GM21423 (cell line): ENCODE data around the gene OR10T2.
"Not testable (repeated sequence)": the region's sequence is repeated elsewhere in the genome, so short reads cannot be mapped to it uniquely, and the experiment has no call there.

Experiments
- ATAC-seq: cut with Tn5 transposase; IDR thresholded peaks from one replicate; pipeline ENCODE4 v1.9.1; 2021; ENCODE audit warnings: mild to moderate bottlenecking, moderate library complexity; ENCODE audit not compliant: unreplicated experiment

The OR10T2 gene, protein sequence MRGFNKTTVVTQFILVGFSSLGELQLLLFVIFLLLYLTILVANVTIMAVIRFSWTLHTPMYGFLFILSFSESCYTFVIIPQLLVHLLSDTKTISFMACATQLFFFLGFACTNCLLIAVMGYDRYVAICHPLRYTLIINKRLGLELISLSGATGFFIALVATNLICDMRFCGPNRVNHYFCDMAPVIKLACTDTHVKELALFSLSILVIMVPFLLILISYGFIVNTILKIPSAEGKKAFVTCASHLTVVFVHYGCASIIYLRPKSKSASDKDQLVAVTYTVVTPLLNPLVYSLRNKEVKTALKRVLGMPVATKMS

DNA sequence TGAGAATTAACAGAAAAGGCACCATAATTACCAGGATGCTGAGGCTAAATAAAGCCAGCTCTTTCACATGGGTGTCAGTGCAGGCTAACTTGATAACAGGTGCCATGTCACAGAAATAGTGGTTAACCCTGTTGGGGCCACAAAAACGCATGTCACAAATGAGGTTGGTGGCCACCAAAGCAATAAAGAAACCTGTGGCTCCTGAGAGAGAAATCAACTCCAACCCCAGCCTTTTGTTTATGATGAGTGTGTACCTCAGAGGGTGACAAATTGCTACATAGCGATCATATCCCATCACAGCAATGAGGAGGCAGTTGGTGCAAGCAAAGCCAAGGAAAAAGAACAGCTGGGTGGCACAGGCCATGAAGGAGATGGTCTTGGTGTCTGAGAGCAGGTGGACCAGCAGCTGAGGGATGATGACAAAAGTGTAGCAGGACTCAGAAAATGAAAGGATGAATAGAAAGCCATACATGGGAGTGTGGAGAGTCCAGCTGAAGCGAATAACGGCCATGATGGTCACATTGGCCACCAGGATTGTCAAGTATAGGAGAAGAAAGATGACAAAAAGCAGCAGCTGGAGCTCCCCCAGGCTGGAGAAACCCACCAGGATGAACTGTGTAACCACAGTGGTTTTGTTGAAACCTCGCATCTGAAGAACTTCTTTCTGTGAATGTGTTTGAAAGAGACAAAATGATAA, at the start of gene OR10T2:
Gene OR10T2, minus strand, starts transcription at position 649 of the 697 bp plus-strand sequence. Its CDS starts 0 bp downstream, at position 649.
- ATAC-seq: no peak

DNA sequence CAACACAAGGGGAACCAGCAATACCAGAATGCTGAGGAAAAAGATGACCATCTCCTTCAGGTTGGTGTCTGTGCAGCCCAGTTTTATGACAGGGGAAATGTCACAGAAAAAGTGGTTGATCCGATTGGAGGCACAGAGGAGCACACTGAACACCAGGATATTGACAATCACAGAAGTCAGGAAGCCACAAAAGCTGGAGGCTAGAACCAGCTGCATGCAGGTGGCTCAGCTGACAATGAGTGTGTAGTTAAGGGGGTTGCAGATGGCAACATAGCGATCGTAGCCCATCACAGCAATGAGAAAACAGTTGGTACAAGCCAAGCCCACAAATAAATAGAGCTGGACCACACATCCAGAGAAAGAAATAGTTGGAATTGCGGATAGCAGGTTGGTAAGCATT, 46.1 kb upstream of the OR10T2 start:
- ATAC-seq: no peak

DNA sequence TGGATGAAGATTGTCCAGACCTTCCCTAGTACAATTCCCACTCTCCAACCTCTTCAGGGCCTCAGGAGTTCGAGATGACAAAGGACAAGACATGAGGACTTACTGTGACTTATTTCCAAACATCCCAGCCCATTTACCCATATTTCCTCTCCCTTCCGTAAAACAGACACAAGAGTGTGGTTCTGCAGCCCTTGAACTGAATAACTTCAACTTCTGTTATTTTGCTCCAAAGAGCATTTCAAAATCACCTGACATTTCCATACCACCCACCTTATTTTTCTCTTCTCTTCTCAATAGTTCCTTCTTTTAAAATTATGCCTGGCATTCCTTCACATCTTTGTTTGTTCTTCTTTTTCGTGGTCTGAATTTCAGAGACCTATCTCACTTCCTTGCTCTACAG, 35.5 kb upstream of the OR10T2 start:
- no peak for ATAC-seq

DNA sequence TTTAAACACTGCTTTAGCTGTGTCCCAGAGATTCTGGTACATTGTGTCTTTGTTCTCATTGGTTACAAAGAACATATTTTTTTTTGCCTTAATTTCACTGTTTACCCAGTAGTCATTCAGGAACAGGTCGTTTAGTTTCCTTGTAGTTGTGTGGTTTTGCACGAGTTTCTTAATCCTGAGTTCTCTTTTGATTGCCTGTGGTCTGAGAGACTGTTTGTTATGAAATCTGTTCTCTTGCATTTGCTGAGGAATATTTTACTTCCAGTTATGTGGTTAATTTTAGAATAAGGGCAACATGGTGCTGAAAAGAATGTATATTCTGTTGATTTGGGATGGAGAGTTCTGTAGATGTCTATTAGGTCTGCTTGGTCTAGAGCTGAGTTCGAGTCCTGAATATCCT, 30.9 kb upstream of the OR10T2 start:
- not testable (repeated sequence) for ATAC-seq

DNA sequence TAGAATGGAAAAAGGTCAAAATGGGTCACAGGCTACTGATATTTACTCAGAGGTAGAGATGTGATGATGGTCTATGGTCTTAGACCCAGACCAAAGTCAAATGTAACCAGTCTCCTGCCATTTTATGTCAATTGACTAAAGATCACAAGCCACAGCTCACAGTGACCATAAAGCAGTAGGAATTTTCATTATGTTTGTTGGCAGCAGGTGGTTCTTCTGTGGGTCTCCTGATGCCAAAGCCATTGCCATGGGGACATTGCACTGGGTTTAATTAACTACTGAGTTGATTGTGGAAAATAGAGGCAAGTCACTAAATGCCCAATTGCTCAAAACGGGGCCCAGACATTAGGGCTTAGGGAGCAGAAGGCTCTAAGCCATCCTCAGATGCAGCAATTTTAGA, 26.9 kb upstream of the OR10T2 start, which contains the start of gene OR10K2:
Gene OR10K2, minus strand, starts transcription at position 101 of the 400 bp plus-strand sequence. CDS start 5,371 bp downstream, outside the sequence.
- ATAC-seq: no peak

DNA sequence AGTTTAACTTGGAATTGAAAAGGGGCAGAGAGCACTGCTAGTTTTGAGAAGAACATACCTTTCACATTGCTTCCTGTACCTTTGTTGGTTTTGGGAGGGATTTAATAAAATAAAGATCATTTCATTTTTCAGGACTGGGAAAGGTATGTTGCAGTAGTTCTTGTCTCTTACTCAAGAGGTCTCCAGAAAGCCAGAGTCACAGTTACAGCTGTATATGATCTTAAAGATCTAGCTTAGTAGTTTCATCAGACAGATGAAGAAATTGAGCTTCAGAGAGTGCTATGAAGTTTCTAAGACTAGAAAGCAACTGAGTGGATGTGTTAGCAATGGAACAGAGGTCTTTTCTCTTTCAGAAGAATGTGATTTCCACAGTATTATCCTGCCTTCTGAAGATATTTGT, 25.8 kb upstream of the OR10T2 start:
- no peak for ATAC-seq

DNA sequence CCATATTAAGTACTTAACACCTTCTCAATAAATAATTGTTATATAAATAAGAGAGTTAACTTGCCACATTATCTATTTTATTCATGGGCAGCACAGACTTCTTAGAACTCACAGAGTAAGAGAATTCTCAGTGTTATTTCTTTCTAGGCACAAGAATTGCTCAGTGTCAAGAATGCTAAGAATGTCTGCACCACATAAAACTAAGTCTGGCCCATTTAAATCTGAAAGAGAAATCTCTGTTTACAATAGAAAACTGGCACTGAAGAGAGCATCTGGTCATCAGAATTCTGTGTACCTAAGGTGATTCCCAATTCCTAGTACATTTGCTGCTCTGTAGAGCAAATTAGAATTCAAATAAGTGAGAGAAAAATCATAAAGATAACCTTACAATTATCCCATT, 22.9 kb upstream of the OR10T2 start:
- ATAC-seq: no peak

DNA sequence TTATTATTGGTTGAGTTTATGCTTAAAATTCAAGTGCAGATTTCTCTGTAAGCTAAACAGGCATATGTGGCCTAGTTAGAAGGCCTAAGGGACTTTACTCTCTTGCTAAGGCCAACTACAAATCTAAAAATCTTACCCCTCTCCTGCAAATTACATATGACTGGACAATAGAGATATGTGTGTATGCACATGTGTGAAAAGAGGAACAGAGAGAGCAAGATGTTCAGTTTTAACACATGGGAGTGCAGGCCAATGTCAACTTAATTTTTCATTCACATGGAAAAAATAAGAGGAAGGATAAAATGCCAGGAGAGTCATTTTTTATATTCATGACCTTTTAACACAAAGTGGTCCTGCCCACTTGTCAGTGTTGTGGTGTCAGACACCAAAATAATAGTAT, 18.3 kb upstream of the OR10T2 start:
- no peak for ATAC-seq

DNA sequence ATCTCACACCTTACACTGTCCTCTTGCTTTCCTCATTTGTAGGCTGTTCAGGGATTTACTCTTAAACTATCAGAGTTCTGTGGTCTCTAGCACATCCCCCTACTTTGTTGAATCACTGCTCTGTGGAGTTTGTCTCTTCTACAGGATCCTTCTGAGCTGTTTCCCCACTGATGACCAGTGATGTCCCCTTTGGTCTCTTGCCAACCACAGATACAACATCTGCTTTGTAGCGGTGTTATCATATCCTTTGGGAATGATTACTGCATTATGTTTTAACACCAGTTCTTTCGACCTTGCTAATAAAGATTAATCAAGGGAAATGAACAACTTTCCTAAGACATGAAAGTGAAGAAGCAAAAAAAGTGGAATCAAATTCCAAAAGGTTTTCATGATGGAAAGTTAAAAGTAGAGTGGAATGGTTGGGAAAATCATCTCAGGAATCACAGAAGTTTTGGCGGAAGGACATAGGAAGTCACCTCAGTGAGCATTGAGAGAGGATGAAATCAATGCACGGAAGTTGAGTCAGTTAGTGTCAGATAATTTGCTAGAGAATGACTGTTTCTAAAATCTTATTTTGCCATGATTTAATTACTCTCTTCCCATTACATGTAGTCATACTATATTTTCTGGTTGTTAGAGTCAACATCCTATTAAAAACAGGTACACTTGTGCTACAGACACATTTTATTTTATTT, 15.5 kb upstream of the OR10T2 start:
- no peak for ATAC-seq

DNA sequence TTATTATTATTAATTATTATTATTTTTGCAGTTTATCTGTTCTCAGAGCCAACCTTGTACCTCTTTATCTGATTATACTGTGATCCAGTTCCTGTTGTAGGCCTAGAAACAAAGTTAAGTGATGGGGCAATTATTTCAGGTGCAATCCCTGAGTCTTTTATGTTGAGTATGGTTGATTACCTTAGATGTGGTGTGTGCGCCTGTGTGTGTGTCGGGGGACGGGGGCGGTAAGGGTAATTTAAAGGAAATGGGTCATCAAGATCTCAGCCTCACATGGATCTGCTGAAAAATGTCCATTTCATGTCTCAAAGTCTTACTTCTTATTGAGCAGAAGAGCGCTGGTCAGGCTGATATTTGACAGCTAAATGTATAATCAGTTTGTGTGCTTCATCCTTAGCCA, 7.8 kb upstream of the OR10T2 start:
- ATAC-seq: no peak

DNA sequence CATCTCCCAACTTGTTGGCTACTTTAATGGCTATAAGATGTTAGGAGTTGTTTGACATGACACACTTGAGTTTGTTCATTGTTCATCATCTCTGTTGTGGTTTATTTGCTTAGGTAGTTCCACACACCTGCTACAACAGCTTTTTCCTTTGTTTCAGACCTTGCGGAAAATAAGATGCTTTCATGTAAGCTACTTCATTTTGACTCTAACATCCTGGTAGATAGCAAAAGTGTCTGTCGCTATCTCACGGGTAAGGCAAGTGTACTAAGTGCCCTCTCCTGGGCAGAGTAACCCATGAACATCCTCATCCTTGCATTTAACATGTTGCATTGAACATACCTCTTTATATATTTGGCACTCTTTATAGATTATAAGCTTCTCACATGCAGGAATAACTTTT, 1.6 kb upstream of the OR10T2 start:
- ATAC-seq: no peak

DNA sequence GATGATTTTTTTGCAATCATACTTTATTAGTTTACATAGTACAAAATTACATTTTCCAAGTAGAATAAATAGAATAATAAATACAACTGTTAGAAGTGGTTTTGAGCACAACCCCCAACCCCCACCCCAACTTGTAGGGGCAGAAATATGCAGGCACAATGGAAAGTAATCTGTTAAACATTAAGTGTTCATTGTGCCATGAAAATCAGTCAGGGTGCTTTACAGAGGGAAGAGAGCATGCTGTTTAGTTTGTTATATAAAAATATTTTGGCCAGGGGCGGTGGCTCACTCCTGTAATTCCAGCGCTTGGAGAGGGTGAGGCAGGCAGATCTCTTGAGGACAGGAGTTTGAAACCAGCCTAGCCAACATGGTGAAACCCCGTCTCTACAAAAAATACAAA, 2.6 kb downstream of the OR10T2 start:
- no peak for ATAC-seq

DNA sequence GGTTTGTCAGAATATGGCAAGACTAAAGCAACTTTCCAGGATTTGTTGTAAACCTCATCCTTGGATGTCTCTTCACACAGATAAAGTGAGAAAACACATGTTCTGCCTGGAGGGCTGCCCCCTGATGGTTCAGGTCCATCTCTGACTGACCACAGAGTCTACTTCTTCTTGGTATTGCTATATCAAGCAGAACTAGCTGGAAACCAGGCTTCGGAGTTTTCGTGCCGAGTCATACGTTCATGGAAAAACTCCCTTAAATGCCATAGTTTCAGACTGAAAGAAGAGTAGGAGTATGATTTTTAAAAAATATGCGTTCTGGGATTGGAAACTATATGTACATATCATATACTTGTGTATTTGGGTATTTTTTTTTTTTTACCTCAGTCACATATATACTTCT, 5.8 kb downstream of the OR10T2 start:
- no peak for ATAC-seq

DNA sequence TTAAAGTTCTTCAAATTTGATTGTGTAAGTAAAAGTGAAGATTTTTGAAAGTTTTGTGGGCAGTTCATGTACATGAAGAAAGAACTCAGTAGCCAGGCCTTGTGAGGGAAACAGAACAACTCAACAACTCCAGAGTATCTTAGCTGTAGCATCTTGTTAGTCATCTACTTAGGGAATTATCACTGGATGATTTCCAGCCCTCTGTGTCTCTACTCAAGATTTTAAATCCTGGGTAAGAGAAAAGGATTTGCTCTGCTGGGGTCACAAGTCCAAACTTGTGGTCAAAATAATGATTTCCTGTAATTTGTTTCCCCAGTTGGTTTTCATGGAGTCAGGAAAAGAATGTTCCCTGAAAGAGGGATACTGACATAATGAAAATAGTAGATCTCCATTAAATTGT, 8.2 kb downstream of the OR10T2 start:
- no peak for ATAC-seq

DNA sequence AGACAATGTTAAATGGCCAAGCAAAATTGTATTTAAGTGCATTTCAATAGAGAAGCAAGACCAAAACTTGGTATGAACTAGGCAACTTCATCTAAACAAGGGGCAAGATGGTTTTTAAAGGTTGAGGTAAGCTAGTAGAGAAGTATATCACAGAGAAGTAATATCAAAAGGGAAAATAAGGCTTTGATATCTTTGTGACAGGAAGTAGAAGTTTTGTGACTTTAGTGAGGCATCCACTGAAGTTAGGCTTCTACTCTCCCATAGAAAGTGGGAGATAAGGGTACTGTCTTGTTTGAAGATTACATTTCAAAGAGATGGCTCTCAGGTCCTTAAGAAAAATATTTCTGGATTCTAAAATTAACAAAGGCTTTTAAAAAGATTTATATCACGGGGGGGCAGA, 8.9 kb downstream of the OR10T2 start:
- no peak for ATAC-seq

DNA sequence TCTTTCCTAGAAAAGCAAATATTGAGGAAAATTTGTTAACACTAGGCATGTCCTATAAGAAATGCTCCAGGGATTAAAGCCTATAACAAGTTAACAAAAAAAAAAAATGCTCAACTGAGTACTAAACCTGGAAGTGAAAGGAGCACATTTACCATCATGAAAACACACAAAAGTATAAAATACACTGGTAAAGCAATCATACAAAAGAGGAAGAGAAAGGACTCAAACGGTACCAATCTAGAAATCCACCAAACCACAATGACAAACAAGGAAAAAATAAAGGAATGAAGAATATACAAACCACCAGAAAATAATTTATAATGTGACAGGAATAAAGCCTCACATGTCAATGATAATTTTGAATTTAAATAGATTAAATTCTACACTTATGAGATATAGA, 24.4 kb downstream of the OR10T2 start:
- ATAC-seq: no peak

DNA sequence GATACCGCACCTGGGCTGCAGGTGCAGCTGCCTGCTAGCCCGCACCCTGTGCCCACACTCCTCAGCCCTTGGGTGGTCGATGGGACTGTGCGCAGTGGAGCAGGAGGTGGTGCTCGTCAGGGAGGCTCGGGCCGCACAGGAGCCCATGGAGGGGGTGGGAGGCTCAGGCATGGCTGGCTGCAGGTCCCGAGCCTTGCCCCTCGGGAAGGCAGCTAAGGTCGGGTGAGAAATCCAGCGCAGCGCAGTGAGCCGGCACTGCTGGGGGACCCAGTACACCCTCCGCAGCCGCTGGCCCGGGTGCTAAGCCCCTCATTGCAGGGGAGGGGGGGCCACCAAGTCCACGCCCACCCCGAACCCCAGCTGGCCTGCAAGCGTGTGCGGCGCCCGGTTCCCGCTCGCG, 25.2 kb downstream of the OR10T2 start:
- ATAC-seq: not testable (repeated sequence)

DNA sequence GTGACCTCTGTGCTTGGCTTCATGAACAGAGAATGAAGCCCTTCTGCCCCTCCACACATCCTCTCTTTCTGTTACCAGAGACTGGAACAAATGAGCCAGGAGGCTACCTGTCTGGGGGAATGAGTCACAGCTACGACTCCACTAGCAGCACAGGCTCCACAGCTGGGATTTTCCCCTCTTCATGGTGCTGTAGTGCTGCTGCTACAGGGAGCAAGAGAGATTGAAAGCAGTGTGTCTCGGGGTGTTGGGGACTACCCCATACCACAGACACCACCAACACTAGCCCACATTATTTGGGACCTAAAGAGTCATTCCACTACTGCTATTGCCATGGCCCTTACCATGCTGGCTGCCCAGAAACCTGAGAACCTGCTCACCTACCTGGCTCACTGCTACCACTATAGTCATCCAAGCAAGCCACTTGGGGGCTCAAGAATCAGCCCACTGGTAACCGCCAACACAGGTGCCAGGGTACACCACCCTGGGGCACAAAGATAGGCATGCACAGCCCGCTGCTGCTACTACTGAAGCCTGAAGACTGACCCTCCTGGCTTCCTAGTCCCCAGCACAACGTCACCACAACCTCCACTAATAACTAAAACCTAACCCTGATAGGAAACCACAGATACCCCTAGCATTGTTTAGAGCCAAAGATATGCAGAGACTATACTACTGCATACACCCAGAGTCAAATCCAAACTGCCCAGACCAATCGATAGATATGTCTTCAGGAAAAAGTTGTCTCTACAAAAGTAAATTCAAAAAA, 27.9 kb downstream of the OR10T2 start:
- ATAC-seq: peak; percentile 94

DNA sequence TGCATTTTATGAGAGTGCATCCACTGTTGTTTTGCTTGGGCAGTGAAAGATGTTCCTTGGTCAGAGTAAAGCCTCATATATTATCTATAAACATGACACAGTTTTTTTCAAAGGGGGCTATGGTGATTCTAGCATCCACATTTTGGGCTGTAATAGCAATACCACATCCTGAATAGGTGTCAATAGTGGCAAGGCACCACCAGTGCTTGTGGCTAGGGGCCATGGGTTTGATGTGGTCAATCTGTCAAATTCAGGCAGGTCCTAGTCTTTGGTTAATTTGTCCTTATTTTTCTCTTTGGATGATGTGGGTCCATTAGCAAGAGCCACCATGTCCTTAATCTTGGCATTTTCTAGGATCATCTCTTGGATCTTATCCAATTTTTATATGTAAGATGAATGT, 32.5 kb downstream of the OR10T2 start:
- ATAC-seq: no peak

DNA sequence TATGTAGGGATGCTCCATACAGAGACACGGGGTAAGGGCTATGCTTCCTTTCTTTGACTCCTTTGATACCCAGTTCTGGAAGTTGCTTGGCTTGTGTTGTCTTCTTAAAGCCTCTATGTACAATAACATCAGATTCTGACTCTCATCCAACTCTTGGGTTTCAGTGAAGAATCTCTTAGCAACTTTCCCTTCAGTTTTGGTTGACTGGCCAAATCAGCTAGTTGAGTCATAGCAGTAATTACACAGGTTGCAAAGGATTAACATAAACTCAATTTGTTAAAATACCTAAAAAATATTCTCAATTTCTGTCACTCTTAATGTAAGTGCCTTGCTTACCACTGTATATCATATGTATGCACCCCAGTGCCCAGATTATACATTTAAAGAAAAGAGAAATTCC, 36.3 kb downstream of the OR10T2 start:
- no peak for ATAC-seq

DNA sequence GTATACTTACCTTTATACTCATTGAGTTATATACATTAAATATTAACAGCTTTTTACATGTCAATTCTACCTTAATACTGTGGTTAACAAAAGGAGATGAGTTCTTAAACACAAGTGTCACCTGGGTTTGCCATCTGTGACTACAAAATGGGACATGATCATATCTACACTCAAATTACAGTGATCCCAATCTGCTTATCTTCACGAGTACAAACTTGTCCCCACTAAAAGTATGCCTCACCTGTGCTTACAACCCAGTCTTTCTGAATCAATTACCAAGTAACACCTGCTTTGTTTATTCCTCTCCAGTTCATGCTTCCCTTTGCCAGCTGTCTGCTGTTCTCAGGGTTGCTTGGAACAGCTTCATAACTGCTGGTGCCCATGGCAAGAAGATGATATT, 36.8 kb downstream of the OR10T2 start:
- ATAC-seq: no peak
